ENCODE results near the gene DUSP11.
"Not testable (repeated sequence)": the region's sequence is repeated elsewhere in the genome, so short reads cannot be mapped to it uniquely, and the experiment has no call there.

Gene DUSP11

GRCh38 chr2:73770725-73771124, 9.2 kb downstream of the DUSP11 start:
- no peak for DNase-seq

- DNase-seq: no peak
These were observed 12.9 kb downstream of the DUSP11 start for GRCh38 chr2:73766994-73767393.

- DNase-seq: no peak
These were observed 13.6 kb downstream of the DUSP11 start for GRCh38 chr2:73766349-73766748.

- DNase-seq: no peak
These were observed 15.0 kb downstream of the DUSP11 start for GRCh38 chr2:73764945-73765344.

- DNase-seq: no peak
These were observed 17.3 kb downstream of the DUSP11 start for GRCh38 chr2:73762571-73762970.

- DNase-seq: no peak
These were observed 20.0 kb downstream of the DUSP11 start for GRCh38 chr2:73759904-73760303.

- no peak for DNase-seq
These were observed 20.6 kb downstream of the DUSP11 start for GRCh38 chr2:73759285-73759764.

- DNase-seq: not testable (repeated sequence)
These were observed 25.6 kb downstream of the DUSP11 start for GRCh38 chr2:73754332-73754731.

- DNase-seq: no peak
These were observed 30.6 kb downstream of the DUSP11 start for GRCh38 chr2:73749314-73749713.

GRCh38 chr2:73746877-73747208, 33.1 kb downstream of the DUSP11 start:
- DNase-seq: no peak

- DNase-seq: no peak
These were observed 33.7 kb downstream of the DUSP11 start for GRCh38 chr2:73746015-73746876.

GRCh38 chr2:73740767-73741166, 39.1 kb downstream of the DUSP11 start:
- no peak for DNase-seq

GRCh38 chr2:73739101-73739500, 40.8 kb downstream of the DUSP11 start:
- DNase-seq: no peak

- peak; percentile 94 for DNase-seq
These were observed 42.8 kb downstream of the DUSP11 start, which contains the start of gene TPRKB for GRCh38 chr2:73736855-73737779. TSS of gene TPRKB (minus strand) at chr2:73737345. CDS start at chr2:73734569, 2,776 bp downstream.

GRCh38 chr2:73736378-73736777, 43.5 kb downstream of the DUSP11 start:
- no peak for DNase-seq

- no peak for DNase-seq
These were observed 49.1 kb downstream of the DUSP11 start for GRCh38 chr2:73730810-73731209.

- DNase-seq: no peak
These were observed 51.2 kb downstream of the DUSP11 start for GRCh38 chr2:73728711-73729110.

GRCh38 chr2:73728043-73728442, 51.9 kb downstream of the DUSP11 start:
- DNase-seq: no peak

- DNase-seq: not testable (repeated sequence)
These were observed 53.2 kb downstream of the DUSP11 start for GRCh38 chr2:73726657-73727056.

- no peak for DNase-seq
These were observed 60.9 kb downstream of the DUSP11 start for GRCh38 chr2:73718851-73719621.

- DNase-seq: no peak
These were observed 61.5 kb downstream of the DUSP11 start for GRCh38 chr2:73718421-73718820.

- not testable (repeated sequence) for DNase-seq
These were observed 62.2 kb downstream of the DUSP11 start for GRCh38 chr2:73717695-73718094.

- DNase-seq: no peak
These were observed 62.7 kb downstream of the DUSP11 start for GRCh38 chr2:73717251-73717606.

Data from DMS 273 treated with DMSO at 0.1 percent for 48 hours (cell line).